Keratinocyte (primary cell): ENCODE results near the gene TRAM2.

Source experiments
- EZH2 ChIP-seq: IDR thresholded peaks from one replicate; pipeline ENCODE4 v1.6.1; 2012; ENCODE audit warnings: inconsistent platforms, mild to moderate bottlenecking, low read length, moderate library complexity
- TF ChIP-seq, protein P1 (sequence below), 3 experiments: IDR thresholded peaks in 1 of 3; conservative IDR thresholded peaks in 1 of 3; optimal IDR thresholded peaks in 1 of 3; 2 replicates in 2 of 3; 3 replicates in 1 of 3; pipeline versions ENCODE3 to v1.5.1; 2011; ENCODE audit warnings: low read length in 3 of 3, mild to moderate bottlenecking in 3 of 3, moderate library complexity in 2 of 3, control low read depth in 1 of 3, inconsistent platforms in 1 of 3; ENCODE audit not compliant: insufficient read depth in 2 of 3; ENCODE audit errors: extremely low read depth in 1 of 3

DNA sequence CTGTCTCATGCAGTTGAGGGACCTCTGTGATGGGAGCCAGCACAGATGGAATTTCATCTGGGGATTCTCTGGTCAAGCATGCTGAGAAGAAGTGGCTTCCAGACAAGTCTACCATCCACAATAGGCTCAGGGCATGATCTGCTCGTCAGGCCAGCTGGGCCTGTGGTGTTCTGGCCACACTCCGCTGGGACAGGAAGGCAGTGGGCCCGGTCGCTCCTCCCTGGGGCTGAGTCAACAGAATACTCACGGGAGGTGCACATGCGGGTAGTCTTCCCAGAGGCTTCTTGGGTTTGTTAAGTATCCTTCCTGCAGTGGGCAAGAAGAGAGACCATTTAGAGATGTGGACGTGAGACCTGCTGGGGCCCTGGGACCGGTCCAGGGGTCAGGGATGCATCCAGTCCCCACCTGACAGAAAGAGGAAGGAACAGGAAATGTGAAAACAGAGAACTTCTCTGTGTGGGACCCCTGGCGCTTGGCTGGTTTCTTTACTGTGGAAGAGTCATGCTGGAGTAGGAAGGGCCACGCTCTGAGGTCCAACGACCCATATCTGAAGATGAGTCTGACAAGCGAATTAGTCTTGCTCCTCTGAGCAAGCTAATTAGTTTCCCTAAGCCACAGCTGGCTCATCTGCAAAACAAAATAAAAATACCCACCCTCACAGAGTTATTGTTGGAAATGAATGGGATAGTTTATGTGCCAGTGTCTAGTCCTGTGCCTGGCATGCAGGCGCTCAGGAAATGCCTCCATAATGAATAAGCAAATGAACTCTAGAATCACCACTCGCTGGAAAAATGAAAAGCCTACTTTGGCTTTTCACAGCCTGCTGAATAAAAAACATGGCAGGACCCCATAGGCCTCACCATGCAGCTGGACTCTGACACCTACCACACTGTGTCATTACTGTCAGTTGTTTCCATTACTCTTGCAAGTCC, 67.3 kb downstream of the TRAM2 start:
- TF ChIP-seq, protein P1, sequence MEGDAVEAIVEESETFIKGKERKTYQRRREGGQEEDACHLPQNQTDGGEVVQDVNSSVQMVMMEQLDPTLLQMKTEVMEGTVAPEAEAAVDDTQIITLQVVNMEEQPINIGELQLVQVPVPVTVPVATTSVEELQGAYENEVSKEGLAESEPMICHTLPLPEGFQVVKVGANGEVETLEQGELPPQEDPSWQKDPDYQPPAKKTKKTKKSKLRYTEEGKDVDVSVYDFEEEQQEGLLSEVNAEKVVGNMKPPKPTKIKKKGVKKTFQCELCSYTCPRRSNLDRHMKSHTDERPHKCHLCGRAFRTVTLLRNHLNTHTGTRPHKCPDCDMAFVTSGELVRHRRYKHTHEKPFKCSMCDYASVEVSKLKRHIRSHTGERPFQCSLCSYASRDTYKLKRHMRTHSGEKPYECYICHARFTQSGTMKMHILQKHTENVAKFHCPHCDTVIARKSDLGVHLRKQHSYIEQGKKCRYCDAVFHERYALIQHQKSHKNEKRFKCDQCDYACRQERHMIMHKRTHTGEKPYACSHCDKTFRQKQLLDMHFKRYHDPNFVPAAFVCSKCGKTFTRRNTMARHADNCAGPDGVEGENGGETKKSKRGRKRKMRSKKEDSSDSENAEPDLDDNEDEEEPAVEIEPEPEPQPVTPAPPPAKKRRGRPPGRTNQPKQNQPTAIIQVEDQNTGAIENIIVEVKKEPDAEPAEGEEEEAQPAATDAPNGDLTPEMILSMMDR (optimal IDR thresholded peaks at IDR 0.05 in 1 of 3, IDR thresholded peaks at IDR 0.05 in 1 of 3, conservative IDR thresholded peaks at IDR 0.05 in 1 of 3; ENCODE audit: extremely low read depth in 1 of 3, insufficient read depth in 2 of 3, low read length in 3 of 3) = no peak
- no peak for TF ChIP-seq EZH2
